Measurements from ENCODE around the gene SOX6.

GRCh38 chr11:16359369-16359768, 3.0 kb upstream of the SOX6 start:
- TF ChIP-seq CTCF (IDR thresholded peaks at IDR 0.05), result no peak
- TF ChIP-seq POLR2A (IDR thresholded peaks at IDR 0.05), result no peak

All from right lobe of liver (tissue), 4 donors.